GM23338 (cell line): ENCODE results near the gene DIP2C. TPM values are rescaled to one million over a fixed set of nuclear protein-coding genes. Genes with fewer than 3 reads are reported as not detected.

Source experiments
- ATAC-seq: fragments of 200-7000 bp; cut with Tn5 transposase; 3 replicates; pipeline ENCODE4 v1.9.1; 2020
- DNase-seq: peaks from one replicate; pipeline ENCODE4 v3.0.0-alpha.2; 2015; ENCODE audit warnings: low spot score
- H2AFZ ChIP-seq: fragments of 200-600 bp; sonication (generic); 2 replicates; pipeline ENCODE4 v1.8.0; 2016; ENCODE audit warnings: antibody characterized with exemption, mild to moderate bottlenecking, moderate library complexity
- H3F3A ChIP-seq: fragments of 200-600 bp; sonication (generic); replicated peaks from 2 replicates; pipeline ENCODE4 v1.8.0; 2017; ENCODE audit warnings: antibody characterized with exemption, mixed run types, low read depth
- H3K27ac ChIP-seq: fragments of 200-600 bp; sonication (generic); 2 replicates; pipeline ENCODE4 v1.6.1; 2016; ENCODE audit warnings: low read depth
- H3K27me3 ChIP-seq: fragments of 200-600 bp; sonication (generic); 2 replicates; pipeline ENCODE4 v1.8.0; 2016; ENCODE audit warnings: mild to moderate bottlenecking, mixed run types, moderate library complexity; ENCODE audit not compliant: insufficient read depth
- H3K36me3 ChIP-seq: fragments of 200-600 bp; sonication (generic); 2 replicates; pipeline ENCODE4 v1.8.0; 2016; ENCODE audit warnings: mild to moderate bottlenecking; ENCODE audit not compliant: insufficient read depth
- H3K4me1 ChIP-seq: fragments of 200-600 bp; sonication (generic); 2 replicates; pipeline ENCODE4 v1.8.0; 2016; ENCODE audit warnings: mild to moderate bottlenecking, moderate library complexity; ENCODE audit not compliant: insufficient read depth
- H3K4me2 ChIP-seq: fragments of 200-600 bp; sonication (generic); 2 replicates; pipeline ENCODE4 v1.7.1; 2017; ENCODE audit warnings: mixed run types
- H3K4me3 ChIP-seq: fragments of 200-600 bp; sonication (generic); 2 replicates; pipeline ENCODE4 v1.6.1; 2016; ENCODE audit warnings: mixed run types
- H3K79me2 ChIP-seq: fragments of 200-600 bp; sonication (generic); replicated peaks from 2 replicates; pipeline ENCODE4 v1.8.0; 2017; ENCODE audit warnings: mild to moderate bottlenecking; ENCODE audit not compliant: insufficient read depth
- H3K9me2 ChIP-seq: fragments of 200-600 bp; sonication (generic); 2 replicates; pipeline ENCODE4 v1.8.0; 2017; ENCODE audit not compliant: insufficient read depth
- H4K20me1 ChIP-seq: fragments of 200-600 bp; sonication (generic); replicated peaks from 2 replicates; pipeline ENCODE4 v1.8.0; 2017; ENCODE audit warnings: mild to moderate bottlenecking; ENCODE audit not compliant: insufficient read depth
- H3K27ac Mint-ChIP-seq: 2 replicates; pipeline ENCODE4 v1.8.0; 2020; ENCODE audit warnings: inconsistent platforms, mild to moderate bottlenecking, moderate library complexity, mixed read lengths
- H3K27me3 Mint-ChIP-seq: 3 replicates; pipeline ENCODE4 v1.8.0; 2022; ENCODE audit warnings: low read depth, mild to moderate bottlenecking, moderate library complexity, mixed read lengths, inconsistent platforms; ENCODE audit not compliant: insufficient read depth, poor library complexity
- H3K36me3 Mint-ChIP-seq: 3 replicates; pipeline ENCODE4 v1.8.0; 2021; ENCODE audit warnings: low read depth, mild to moderate bottlenecking, inconsistent platforms, moderate library complexity, mixed read lengths
- H3K4me1 Mint-ChIP-seq: 3 replicates; pipeline ENCODE4 v1.8.0; 2020; ENCODE audit warnings: mild to moderate bottlenecking, inconsistent platforms, mixed read lengths
- H3K4me3 Mint-ChIP-seq: 3 replicates; pipeline ENCODE4 v1.8.0; 2021; ENCODE audit warnings: moderate library complexity, mild to moderate bottlenecking, inconsistent platforms, mixed read lengths
- H3K9me3 Mint-ChIP-seq: 3 replicates; pipeline ENCODE4 v1.8.0; 2020; ENCODE audit warnings: moderate library complexity, mild to moderate bottlenecking, inconsistent platforms, mixed read lengths
- EZH2 ChIP-seq: fragments of 200-600 bp; sonication (generic); IDR thresholded peaks from one replicate; pipeline ENCODE4 v1.8.0; 2017; ENCODE audit warnings: antibody characterized with exemption, mild to moderate bottlenecking, low read depth; ENCODE audit not compliant: unreplicated experiment
- EZH2phosphoT487 ChIP-seq: fragments of 200-600 bp; sonication (generic); IDR thresholded peaks from one replicate; pipeline ENCODE4 v1.8.1; 2018; ENCODE audit warnings: antibody characterized with exemption; ENCODE audit not compliant: unreplicated experiment
- JUNB ChIP-seq: IDR thresholded peaks from one replicate; pipeline ENCODE4 v1.6.1; 2016; ENCODE audit warnings: antibody characterized with exemption; ENCODE audit not compliant: unreplicated experiment
- NANOG ChIP-seq: IDR thresholded peaks from 2 replicates; pipeline ENCODE4 v1.6.1; 2016; ENCODE audit warnings: antibody characterized with exemption, borderline replicate concordance
- POLR2AphosphoS5 ChIP-seq: IDR thresholded peaks from 2 replicates; pipeline ENCODE4 v1.6.1; 2016; ENCODE audit warnings: antibody characterized with exemption, low read depth
- ZNF114 ChIP-seq: fragments of 250-450 bp; sonication (Bioruptor Pico); IDR thresholded peaks from 2 replicates; pipeline ENCODE4 v1.5.0; 2020; ENCODE audit warnings: mild to moderate bottlenecking, moderate library complexity
- polyA plus RNA-seq: library from polyadenylated mRNA; unstranded; fragments of >200 nt; fragmentation: Nextera tagmentation; extraction: Ambion mirVana; gene quantifications from 2 replicates; pipeline ENCODE4 v1.2.1, GENCODE V29; 2016
- total RNA-seq: library from RNA; depleted of rRNA; stranded (reverse); fragments of >200 nt; shearing (Covaris generic); gene quantifications from 2 replicates; pipeline ENCODE4 v1.2.3, GENCODE V29; 2014
- TF ChIP-seq, protein P1 (sequence below): IDR thresholded peaks from 2 replicates; pipeline ENCODE4 v1.6.1; 2016; ENCODE audit warnings: antibody characterized with exemption
- TF ChIP-seq, protein P2 (sequence below): IDR thresholded peaks from one replicate; pipeline ENCODE4 v1.6.1; 2018; ENCODE audit warnings: antibody characterized with exemption; ENCODE audit not compliant: unreplicated experiment

The DIP2C gene
- total and polyA plus RNA-seq, 2 experiments from 2014 or later: 5.1 to 7.7 TPM

- Mint-ChIP-seq H3K9me3 (peaks cover 3% of the 10 kb centered on the region; the same call in 1 of the 3 replicates), H3K27ac (0 out of 2 replicates have a peak overlapping the region, but pooled peaks have one; percentile 1), H3K4me1 (peaks cover 39% of the 10 kb centered on the region), H3K4me3 (no peak overlapping the region), H3K27me3 (peaks cover 7% of the 10 kb centered on the region), H3K36me3 (no peaks in the 10 kb centered on the region)
- peaks cover 24% of the 10 kb centered on the region for H3K79me2 ChIP-seq
- DNase-seq: no peak
- no peak overlapping the region for H3K27ac ChIP-seq
- H2AFZ ChIP-seq: no peak overlapping the region
- H3K27me3 ChIP-seq: no peaks in the 10 kb centered on the region
- no peak overlapping the region for H3K4me3 ChIP-seq
- 0 out of 2 replicates have a peak, but pooled peaks cover 2% of the 10 kb centered on the region for H4K20me1 ChIP-seq
- TF ChIP-seq JUNB: no peak
- TF ChIP-seq, protein P1, sequence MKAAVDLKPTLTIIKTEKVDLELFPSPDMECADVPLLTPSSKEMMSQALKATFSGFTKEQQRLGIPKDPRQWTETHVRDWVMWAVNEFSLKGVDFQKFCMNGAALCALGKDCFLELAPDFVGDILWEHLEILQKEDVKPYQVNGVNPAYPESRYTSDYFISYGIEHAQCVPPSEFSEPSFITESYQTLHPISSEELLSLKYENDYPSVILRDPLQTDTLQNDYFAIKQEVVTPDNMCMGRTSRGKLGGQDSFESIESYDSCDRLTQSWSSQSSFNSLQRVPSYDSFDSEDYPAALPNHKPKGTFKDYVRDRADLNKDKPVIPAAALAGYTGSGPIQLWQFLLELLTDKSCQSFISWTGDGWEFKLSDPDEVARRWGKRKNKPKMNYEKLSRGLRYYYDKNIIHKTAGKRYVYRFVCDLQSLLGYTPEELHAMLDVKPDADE: no peak
- no peaks in the 10 kb centered on the region for H3F3A ChIP-seq
- peaks cover 20% of the 10 kb centered on the region for H3K4me1 ChIP-seq
- no peaks in the 10 kb centered on the region for H3K36me3 ChIP-seq
- ATAC-seq: no peak
- H3K4me2 ChIP-seq: no peak overlapping the region
- H3K9me2 ChIP-seq: no peaks in the 10 kb centered on the region
These were observed 133.7 kb downstream of the DIP2C start for GRCh38 chr10:555682-556350.

- H2AFZ ChIP-seq: no peak overlapping the region
- Mint-ChIP-seq H3K4me3 (no peak overlapping the region), H3K4me1 (peaks cover 39% of the 10 kb centered on the region), H3K27ac (0 out of 2 replicates have a peak overlapping the region, but pooled peaks have one; percentile 1), H3K27me3 (peaks cover 7% of the 10 kb centered on the region), H3K36me3 (no peaks in the 10 kb centered on the region), H3K9me3 (no peaks in the 10 kb centered on the region)
- peaks cover 20% of the 10 kb centered on the region for H3K4me1 ChIP-seq
- H4K20me1 ChIP-seq: 0 out of 2 replicates have a peak, but pooled peaks cover 2% of the 10 kb centered on the region
- no peaks in the 10 kb centered on the region for H3F3A ChIP-seq
- no peaks in the 10 kb centered on the region for H3K27me3 ChIP-seq
- no peaks in the 10 kb centered on the region for H3K9me2 ChIP-seq
- no peak overlapping the region for H3K4me2 ChIP-seq
- H3K27ac ChIP-seq: no peak overlapping the region
- DNase-seq (no peak), ATAC-seq (no peak)
- H3K79me2 ChIP-seq: peaks cover 19% of the 10 kb centered on the region
- H3K36me3 ChIP-seq: no peaks in the 10 kb centered on the region
- no peak for TF ChIP-seq EZH2phosphoT487
- TF ChIP-seq, protein P1: no peak
- H3K4me3 ChIP-seq: no peak overlapping the region
These were observed 134.2 kb downstream of the DIP2C start for GRCh38 chr10:555281-555680.

GRCh38 chr10:554182-554848 lies 135.2 kb downstream of the DIP2C start:
- Histone ChIP-seq H3K36me3 (no peaks in the 10 kb centered on the region), H2AFZ (no peak overlapping the region), H3F3A (no peaks in the 10 kb centered on the region), H3K9me2 (no peaks in the 10 kb centered on the region), H4K20me1 (0 out of 2 replicates have a peak, but pooled peaks cover 2% of the 10 kb centered on the region), H3K4me1 (peaks cover 20% of the 10 kb centered on the region), H3K79me2 (peaks cover 14% of the 10 kb centered on the region), H3K4me2 (no peak overlapping the region), H3K27me3 (no peaks in the 10 kb centered on the region), H3K27ac (no peak overlapping the region), H3K4me3 (no peak overlapping the region)
- no peak for TF ChIP-seq EZH2
- no peak for TF ChIP-seq ZNF114 (CRISPR knock-in tag)
- TF ChIP-seq POLR2AphosphoS5: no peak
- TF ChIP-seq, protein P2, sequence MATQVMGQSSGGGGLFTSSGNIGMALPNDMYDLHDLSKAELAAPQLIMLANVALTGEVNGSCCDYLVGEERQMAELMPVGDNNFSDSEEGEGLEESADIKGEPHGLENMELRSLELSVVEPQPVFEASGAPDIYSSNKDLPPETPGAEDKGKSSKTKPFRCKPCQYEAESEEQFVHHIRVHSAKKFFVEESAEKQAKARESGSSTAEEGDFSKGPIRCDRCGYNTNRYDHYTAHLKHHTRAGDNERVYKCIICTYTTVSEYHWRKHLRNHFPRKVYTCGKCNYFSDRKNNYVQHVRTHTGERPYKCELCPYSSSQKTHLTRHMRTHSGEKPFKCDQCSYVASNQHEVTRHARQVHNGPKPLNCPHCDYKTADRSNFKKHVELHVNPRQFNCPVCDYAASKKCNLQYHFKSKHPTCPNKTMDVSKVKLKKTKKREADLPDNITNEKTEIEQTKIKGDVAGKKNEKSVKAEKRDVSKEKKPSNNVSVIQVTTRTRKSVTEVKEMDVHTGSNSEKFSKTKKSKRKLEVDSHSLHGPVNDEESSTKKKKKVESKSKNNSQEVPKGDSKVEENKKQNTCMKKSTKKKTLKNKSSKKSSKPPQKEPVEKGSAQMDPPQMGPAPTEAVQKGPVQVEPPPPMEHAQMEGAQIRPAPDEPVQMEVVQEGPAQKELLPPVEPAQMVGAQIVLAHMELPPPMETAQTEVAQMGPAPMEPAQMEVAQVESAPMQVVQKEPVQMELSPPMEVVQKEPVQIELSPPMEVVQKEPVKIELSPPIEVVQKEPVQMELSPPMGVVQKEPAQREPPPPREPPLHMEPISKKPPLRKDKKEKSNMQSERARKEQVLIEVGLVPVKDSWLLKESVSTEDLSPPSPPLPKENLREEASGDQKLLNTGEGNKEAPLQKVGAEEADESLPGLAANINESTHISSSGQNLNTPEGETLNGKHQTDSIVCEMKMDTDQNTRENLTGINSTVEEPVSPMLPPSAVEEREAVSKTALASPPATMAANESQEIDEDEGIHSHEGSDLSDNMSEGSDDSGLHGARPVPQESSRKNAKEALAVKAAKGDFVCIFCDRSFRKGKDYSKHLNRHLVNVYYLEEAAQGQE: no peak
- no peak for TF ChIP-seq NANOG
- no peak overlapping the region for H3K4me3 Mint-ChIP-seq
- no peaks in the 10 kb centered on the region for H3K36me3 Mint-ChIP-seq
- peaks cover 34% of the 10 kb centered on the region for H3K4me1 Mint-ChIP-seq
- H3K27ac Mint-ChIP-seq: no peak overlapping the region
- ATAC-seq (no peak), DNase-seq (no peak)
- peaks cover 9% of the 10 kb centered on the region for H3K27me3 Mint-ChIP-seq
- no peaks in the 10 kb centered on the region for H3K9me3 Mint-ChIP-seq
